Dermis blood vessel endothelial cell (primary cell): ENCODE data around the gene RASIP1. TPM values are rescaled to one million over a fixed set of nuclear protein-coding genes. Genes with fewer than 3 reads are reported as not detected.

Source experiments
- DNase-seq: peaks from one replicate; pipeline ENCODE4 v3.0.0; 2010
- total RNA-seq: library from RNA; depleted of rRNA; stranded (reverse); fragments of >200 nt; gene quantifications from 2 replicates; pipeline ENCODE4 v1.2.3, GENCODE V29; 2014

The RASIP1 gene
- total RNA-seq, 1 donor from 2014 or later, result 130 TPM

DNA sequence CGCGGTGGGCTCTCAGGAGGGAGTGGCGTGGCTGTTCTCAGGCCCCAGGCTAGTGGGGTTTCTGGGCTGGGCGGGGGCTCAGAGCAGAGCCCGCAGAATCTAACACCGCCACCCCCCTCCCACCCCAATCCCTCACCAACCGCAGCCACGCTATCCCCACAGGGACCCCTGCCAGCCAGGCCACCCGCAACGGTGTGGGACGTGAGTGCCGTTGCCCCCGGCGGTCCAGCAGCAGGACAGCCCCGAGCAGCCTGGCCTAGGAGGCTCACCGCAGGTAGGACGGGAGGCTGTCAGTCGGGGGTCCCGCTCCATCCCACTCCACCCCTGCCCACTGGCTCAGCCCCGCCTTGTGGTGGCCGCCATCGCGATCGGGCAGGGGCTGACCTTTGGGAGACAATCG is 67.4 kb downstream of the RASIP1 start, which contains the start of gene NTN5:
Gene NTN5, minus strand, starts transcription at position 24 of the 400 bp plus-strand sequence. CDS start 2,031 bp downstream, outside the sequence.
- no peak for DNase-seq

DNA sequence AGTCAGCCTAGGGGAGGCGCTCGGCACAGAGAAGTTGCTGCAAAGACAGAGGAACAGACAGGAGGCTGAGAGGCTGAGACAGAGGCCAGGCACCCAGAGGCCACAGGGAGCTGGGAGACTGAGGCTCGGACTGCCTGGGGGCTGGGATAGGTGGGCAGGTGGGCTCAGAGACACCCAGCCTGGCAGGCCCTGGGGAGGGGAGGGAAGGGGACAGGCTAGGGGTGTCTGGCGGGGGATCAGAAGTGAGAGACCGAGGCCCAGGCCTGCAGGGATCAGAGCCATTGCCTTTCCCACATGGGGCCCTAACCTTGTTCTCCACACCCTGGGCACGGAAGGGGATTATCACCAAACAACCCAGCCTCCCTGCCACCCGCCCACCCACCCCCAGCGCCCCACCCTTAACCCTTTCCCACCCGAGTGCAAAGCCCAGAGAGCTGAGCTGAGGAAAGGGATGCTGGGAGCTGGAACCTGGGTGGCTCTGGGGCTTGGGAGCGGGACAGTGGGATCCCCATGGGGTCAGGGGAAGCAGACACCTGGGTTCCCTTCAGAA is 68.9 kb downstream of the RASIP1 start:
- no peak for DNase-seq

DNA sequence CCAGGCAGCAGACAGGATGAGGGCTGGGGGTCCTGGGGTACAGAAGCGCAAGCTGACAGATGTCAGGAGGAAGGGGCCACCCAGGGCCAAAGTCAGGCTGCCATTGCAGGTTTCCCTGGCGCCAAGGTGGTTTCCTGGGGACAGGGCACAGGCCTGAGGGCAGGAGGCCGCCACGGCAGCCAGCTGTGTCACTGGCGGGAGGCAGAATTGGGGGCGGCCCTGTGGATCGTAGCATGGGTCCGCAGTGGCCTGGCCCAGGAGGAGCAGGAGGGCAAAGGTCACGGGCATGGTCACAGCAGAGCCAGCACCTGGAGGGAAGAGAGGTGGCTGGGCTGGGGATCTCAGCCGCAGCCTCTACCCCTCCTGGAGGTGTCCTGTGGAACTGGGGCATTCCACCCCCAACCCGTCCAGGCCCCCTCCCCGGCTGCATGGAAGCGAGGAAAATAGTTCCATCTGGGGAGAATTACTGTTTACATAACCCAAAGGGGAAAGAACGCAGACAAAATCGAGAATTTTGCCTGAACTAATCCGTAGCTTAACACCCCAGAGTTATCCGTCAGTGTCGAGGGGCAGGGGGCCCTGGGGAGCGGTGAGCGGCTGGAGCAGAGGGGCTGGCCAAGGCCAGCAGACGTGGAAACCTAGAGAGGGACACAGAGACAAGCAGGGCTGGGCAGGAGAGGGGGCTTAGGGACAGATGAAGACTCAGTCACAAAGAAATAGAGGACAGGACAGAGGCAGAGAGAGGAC is 69.5 kb downstream of the RASIP1 start:
- DNase-seq, result no peak

Other genes with a start within 250 kb of the RASIP1 start
- gene LMTK3, start 228.8 kb downstream of the RASIP1 start, total RNA-seq, result 0.14 TPM in 1 of 2 replicates, not detected in the other
- gene SULT2B1, start 188.4 kb downstream of the RASIP1 start, total RNA-seq, result 0.42 TPM in 1 of 2 replicates, not detected in the other
- not detected in 2 replicates for gene SPACA4, start 133.9 kb downstream of the RASIP1 start, total RNA-seq
- 0.51 TPM in 1 of 2 replicates, not detected in the other for gene FAM83E, start 125.5 kb downstream of the RASIP1 start, total RNA-seq
- 1,626 and 2,230 TPM in 2 replicates for gene RPL18, start 121.4 kb downstream of the RASIP1 start, total RNA-seq
- gene SPHK2, start 121.1 kb downstream of the RASIP1 start, total RNA-seq, result 8.8 and 12.6 TPM in 2 replicates
- 1.6 and 3.1 TPM in 2 replicates for gene DBP, start 103.2 kb downstream of the RASIP1 start, total RNA-seq
- 1.7 and 4.8 TPM in 2 replicates for gene CA11, start 94.4 kb downstream of the RASIP1 start, total RNA-seq
- 0.05 TPM in 1 of 2 replicates, not detected in the other for gene NTN5, start 67.6 kb downstream of the RASIP1 start, total RNA-seq
- not detected in 2 replicates for gene FUT2, start 44.6 kb downstream of the RASIP1 start, total RNA-seq
- 0.09 and 0.51 TPM in 2 replicates for gene MAMSTR, start 20.9 kb downstream of the RASIP1 start, total RNA-seq
- gene IZUMO1, start 6.3 kb upstream of the RASIP1 start, total RNA-seq, result 0.17 and 0.28 TPM in 2 replicates
- 8.1 and 10.9 TPM in 2 replicates for gene FUT1, start 12.0 kb upstream of the RASIP1 start, total RNA-seq
- not detected in 2 replicates for gene FGF21, start 14.9 kb upstream of the RASIP1 start, total RNA-seq
- 40.7 and 56.7 TPM in 2 replicates for gene BCAT2, start 70.4 kb upstream of the RASIP1 start, total RNA-seq
- gene HSD17B14, start 95.9 kb upstream of the RASIP1 start, total RNA-seq, result 1.5 and 8.0 TPM in 2 replicates
- gene PLEKHA4, start 128.0 kb upstream of the RASIP1 start, total RNA-seq, result 2.6 and 6.5 TPM in 2 replicates
- gene PPP1R15A, start 131.8 kb upstream of the RASIP1 start, total RNA-seq, result 39.2 and 59.6 TPM in 2 replicates
- 0.34 TPM in 1 of 2 replicates, not detected in the other for gene TULP2, start 158.1 kb upstream of the RASIP1 start, total RNA-seq
- 167 and 333 TPM in 2 replicates for gene NUCB1, start 159.7 kb upstream of the RASIP1 start, total RNA-seq
- not detected in 2 replicates for gene DHDH, start 193.1 kb upstream of the RASIP1 start, total RNA-seq
- 96.8 and 134 TPM in 2 replicates for gene BAX, start 214.3 kb upstream of the RASIP1 start, total RNA-seq
- 1,252 and 1,399 TPM in 2 replicates for gene FTL, start 224.7 kb upstream of the RASIP1 start, total RNA-seq